ENCODE results near the gene SEC11C.
A peak's percentile ranks its signal among the peaks of the same experiment; 100 is the strongest.

DNA sequence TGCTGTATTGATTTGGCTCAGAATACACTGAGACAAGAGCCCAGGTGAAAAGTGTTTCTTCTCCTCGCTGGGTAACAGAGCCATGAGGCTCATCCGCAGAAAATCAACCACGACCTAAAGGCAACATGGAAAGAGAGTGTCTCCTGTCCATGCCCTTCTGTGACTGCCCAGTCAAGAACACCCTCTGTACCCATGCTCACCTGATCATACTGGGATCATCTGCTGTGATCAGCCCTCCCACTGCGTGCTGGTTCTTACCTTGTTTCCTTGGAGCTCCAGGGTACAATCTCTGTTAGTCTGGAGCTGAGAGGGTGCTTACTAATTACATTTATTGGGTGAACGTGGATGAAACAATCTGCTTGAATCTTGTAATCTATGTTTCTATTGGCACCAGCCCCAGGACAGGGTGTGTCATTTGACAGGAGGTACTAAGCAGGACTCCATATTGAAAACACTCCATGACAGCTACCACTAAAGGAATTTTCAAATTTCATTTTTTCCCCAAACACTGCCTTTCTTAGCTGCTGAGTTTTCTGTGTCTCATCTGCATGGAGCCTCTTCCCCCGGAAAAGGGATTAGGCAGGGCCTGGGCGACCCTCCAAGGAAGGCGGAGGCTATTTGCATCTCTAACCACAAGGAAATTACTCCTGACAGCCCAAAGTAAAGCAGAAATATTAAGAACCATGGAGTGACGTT lies 40.6 kb downstream of the SEC11C start:
- TF ChIP-seq EP300 (IDR thresholded peaks at IDR 0.05; ENCODE audit: borderline replicate concordance in 1 of 2, low read depth in 1 of 2, low read length in 1 of 2) (peak in 1 of 2 experiments; percentile 37; a peak in 1 of 4 replicates), RCOR1 (IDR thresholded peaks at IDR 0.05; ENCODE audit: low read length) (no peak), RAD21 (IDR thresholded peaks at IDR 0.05; ENCODE audit: low read length) (no peak)
- TF ChIP-seq, protein P1, sequence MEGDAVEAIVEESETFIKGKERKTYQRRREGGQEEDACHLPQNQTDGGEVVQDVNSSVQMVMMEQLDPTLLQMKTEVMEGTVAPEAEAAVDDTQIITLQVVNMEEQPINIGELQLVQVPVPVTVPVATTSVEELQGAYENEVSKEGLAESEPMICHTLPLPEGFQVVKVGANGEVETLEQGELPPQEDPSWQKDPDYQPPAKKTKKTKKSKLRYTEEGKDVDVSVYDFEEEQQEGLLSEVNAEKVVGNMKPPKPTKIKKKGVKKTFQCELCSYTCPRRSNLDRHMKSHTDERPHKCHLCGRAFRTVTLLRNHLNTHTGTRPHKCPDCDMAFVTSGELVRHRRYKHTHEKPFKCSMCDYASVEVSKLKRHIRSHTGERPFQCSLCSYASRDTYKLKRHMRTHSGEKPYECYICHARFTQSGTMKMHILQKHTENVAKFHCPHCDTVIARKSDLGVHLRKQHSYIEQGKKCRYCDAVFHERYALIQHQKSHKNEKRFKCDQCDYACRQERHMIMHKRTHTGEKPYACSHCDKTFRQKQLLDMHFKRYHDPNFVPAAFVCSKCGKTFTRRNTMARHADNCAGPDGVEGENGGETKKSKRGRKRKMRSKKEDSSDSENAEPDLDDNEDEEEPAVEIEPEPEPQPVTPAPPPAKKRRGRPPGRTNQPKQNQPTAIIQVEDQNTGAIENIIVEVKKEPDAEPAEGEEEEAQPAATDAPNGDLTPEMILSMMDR (IDR thresholded peaks at IDR 0.05): no peak
- TF ChIP-seq, protein P2, sequence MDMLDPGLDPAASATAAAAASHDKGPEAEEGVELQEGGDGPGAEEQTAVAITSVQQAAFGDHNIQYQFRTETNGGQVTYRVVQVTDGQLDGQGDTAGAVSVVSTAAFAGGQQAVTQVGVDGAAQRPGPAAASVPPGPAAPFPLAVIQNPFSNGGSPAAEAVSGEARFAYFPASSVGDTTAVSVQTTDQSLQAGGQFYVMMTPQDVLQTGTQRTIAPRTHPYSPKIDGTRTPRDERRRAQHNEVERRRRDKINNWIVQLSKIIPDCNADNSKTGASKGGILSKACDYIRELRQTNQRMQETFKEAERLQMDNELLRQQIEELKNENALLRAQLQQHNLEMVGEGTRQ (IDR thresholded peaks at IDR 0.05; ENCODE audit: borderline replicate concordance, low read depth, low read length): no peak

Measured in SK-N-SH (cell line).